AG10803 (cell line): ENCODE measurements around the gene GRB2.
A peak's percentile ranks its signal among the peaks of the same experiment; 100 is the strongest.

ENCODE experiments used
- DNase-seq: peaks from one replicate; pipeline ENCODE4 v3.0.0; 2010; ENCODE audit warnings: low read depth
- H3K4me3 ChIP-seq: 2 replicates; pipeline ENCODE4 v1.5.1; 2011; ENCODE audit warnings: mild to moderate bottlenecking, low read length, control low read depth
- TF ChIP-seq, protein P1 (sequence below): conservative IDR thresholded peaks from 2 replicates; pipeline ENCODE4 v1.5.1; 2011; ENCODE audit warnings: mild to moderate bottlenecking, low read length, control low read depth, inconsistent platforms

The GRB2 gene

GRCh38 chr17:75339971-75340370, 65.5 kb downstream of the GRB2 start:
- TF ChIP-seq, protein P1, sequence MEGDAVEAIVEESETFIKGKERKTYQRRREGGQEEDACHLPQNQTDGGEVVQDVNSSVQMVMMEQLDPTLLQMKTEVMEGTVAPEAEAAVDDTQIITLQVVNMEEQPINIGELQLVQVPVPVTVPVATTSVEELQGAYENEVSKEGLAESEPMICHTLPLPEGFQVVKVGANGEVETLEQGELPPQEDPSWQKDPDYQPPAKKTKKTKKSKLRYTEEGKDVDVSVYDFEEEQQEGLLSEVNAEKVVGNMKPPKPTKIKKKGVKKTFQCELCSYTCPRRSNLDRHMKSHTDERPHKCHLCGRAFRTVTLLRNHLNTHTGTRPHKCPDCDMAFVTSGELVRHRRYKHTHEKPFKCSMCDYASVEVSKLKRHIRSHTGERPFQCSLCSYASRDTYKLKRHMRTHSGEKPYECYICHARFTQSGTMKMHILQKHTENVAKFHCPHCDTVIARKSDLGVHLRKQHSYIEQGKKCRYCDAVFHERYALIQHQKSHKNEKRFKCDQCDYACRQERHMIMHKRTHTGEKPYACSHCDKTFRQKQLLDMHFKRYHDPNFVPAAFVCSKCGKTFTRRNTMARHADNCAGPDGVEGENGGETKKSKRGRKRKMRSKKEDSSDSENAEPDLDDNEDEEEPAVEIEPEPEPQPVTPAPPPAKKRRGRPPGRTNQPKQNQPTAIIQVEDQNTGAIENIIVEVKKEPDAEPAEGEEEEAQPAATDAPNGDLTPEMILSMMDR = no peak
- H3K4me3 ChIP-seq = no peak overlapping the region
- DNase-seq = no peak

GRCh38 chr17:75338335-75338734, 67.1 kb downstream of the GRB2 start:
- TF ChIP-seq, protein P1 = no peak
- peak; percentile 54 for DNase-seq
- no peak overlapping the region for H3K4me3 ChIP-seq

- TF ChIP-seq, protein P1 = no peak
- no peak for DNase-seq
Measured at GRCh38 chr17:75335315-75335714, 70.2 kb downstream of the GRB2 start.

GRCh38 chr17:75334723-75335122, 70.8 kb downstream of the GRB2 start:
- H3K4me3 ChIP-seq = no peak overlapping the region

More at GRCh38 chr17:75335315-75335714, 70.2 kb downstream of the GRB2 start:
- no peak overlapping the region for H3K4me3 ChIP-seq

GRCh38 chr17:75331671-75332070, 73.8 kb downstream of the GRB2 start:
- TF ChIP-seq, protein P1 = no peak
- no peak for DNase-seq
- no peak overlapping the region for H3K4me3 ChIP-seq

More at GRCh38 chr17:75334723-75335122, 70.8 kb downstream of the GRB2 start:
- TF ChIP-seq, protein P1 = no peak
- DNase-seq = no peak

- TF ChIP-seq, protein P1 = no peak
- DNase-seq = no peak
- H3K4me3 ChIP-seq = no peak overlapping the region
Measured at GRCh38 chr17:75327757-75328156, 77.7 kb downstream of the GRB2 start.

GRCh38 chr17:75326226-75326848, 79.1 kb downstream of the GRB2 start:
- DNase-seq = no peak
- no peak overlapping the region for H3K4me3 ChIP-seq
- TF ChIP-seq, protein P1 = no peak
